GM12878 (cell line): ENCODE measurements around the gene ITGA1. TPM values are rescaled to one million over a fixed set of nuclear protein-coding genes. Genes with fewer than 3 reads are reported as not detected.

Source experiments
- BRCA1 ChIP-seq: IDR thresholded peaks from 2 replicates; pipeline ENCODE4 v1.6.1; 2011; ENCODE audit warnings: low read depth, low read length, improper control_type of control experiment
- CBX5 ChIP-seq: sonication (generic); IDR thresholded peaks from 2 replicates; pipeline ENCODE4 v1.6.1; 2016; ENCODE audit warnings: low read depth, moderate library complexity, mild to moderate bottlenecking, inconsistent platforms
- EED ChIP-seq: sonication (generic); IDR thresholded peaks from 2 replicates; pipeline ENCODE4 v1.6.1; 2016; ENCODE audit warnings: antibody characterized with exemption, low read depth
- FOS ChIP-seq: IDR thresholded peaks from 3 replicates; pipeline ENCODE4 v1.6.1; 2011; ENCODE audit warnings: borderline replicate concordance; ENCODE audit not compliant: insufficient read length; ENCODE audit errors: extremely low read depth
- LARP7 ChIP-seq: fragments of 450-650 bp; IDR thresholded peaks from 2 replicates; pipeline ENCODE4 v1.6.1; 2017; ENCODE audit warnings: mild to moderate bottlenecking
- NR2C2 ChIP-seq: IDR thresholded peaks from 2 replicates; pipeline ENCODE4 v1.6.1; 2011; ENCODE audit warnings: borderline replicate concordance, low read depth; ENCODE audit not compliant: control insufficient read depth, insufficient read length
- RAD21 ChIP-seq: IDR thresholded peaks from 2 replicates; pipeline ENCODE4 v1.6.1; 2011; ENCODE audit warnings: mild to moderate bottlenecking, low read depth, low read length, moderate library complexity; ENCODE audit not compliant: insufficient read depth
- RCOR1 ChIP-seq: conservative IDR thresholded peaks from 2 replicates; pipeline ENCODE4 v1.6.1; 2012; ENCODE audit warnings: low read depth, low read length, improper control_type of control experiment
- polyA plus RNA-seq, 11 experiments: library from polyadenylated mRNA; depleted of rRNA in 4 of 11; unstranded in 6 of 11; stranded (reverse) in 5 of 11; fragments of >200 nt; fragmentation: Nextera tagmentation in 4 of 11; fragmentation: Illumina TruSeq in 1 of 11; extraction: Ambion mirVana in 4 of 11; extraction: Trizol in 1 of 11; gene quantifications; 1 replicate in 1 of 11; 2 replicates in 10 of 11; pipeline versions ENCODE4 v1.2.1 to v1.2.3, GENCODE V29; 2011 to 2016; ENCODE audit warnings: inconsistent platforms in 2 of 11, missing spikeins in 2 of 11, low read depth in 1 of 11
- total RNA-seq, 4 experiments: library from RNA; depleted of rRNA in 3 of 4; stranded (reverse); fragments of >200 nt in 3 of 4; fragmentation: Illumina TruSeq in 1 of 4; extraction: Trizol in 1 of 4; gene quantifications; 2 replicates each; pipeline versions ENCODE4 v1.2.1 to v1.2.3, GENCODE V29; 2013 to 2021
- TF ChIP-seq, protein P1 (sequence below), 3 experiments: IDR thresholded peaks in 2 of 3; conservative IDR thresholded peaks in 1 of 3; 2 replicates each; pipeline ENCODE4 v1.5.1; 2011; ENCODE audit warnings: low read depth in 3 of 3, low read length in 3 of 3, mild to moderate bottlenecking in 3 of 3, control low read depth in 2 of 3, moderate library complexity in 2 of 3, inconsistent platforms in 1 of 3, mixed read lengths in 1 of 3; ENCODE audit not compliant: control insufficient read depth in 2 of 3, insufficient read depth in 1 of 3; ENCODE audit errors: extremely low read depth in 1 of 3
- TF ChIP-seq, protein P2 (sequence below): fragments of 450-650 bp; IDR thresholded peaks from 2 replicates; pipeline ENCODE4 v1.6.1; 2017; ENCODE audit warnings: mild to moderate bottlenecking, moderate library complexity
- TF ChIP-seq, protein P3 (sequence below): fragments of 450-650 bp; IDR thresholded peaks from 2 replicates; pipeline ENCODE4 v1.6.1; 2017; ENCODE audit warnings: mild to moderate bottlenecking
- TF ChIP-seq, protein P4 (sequence below): fragments of 450-650 bp; formaldehyde crosslinking; IDR thresholded peaks from 2 replicates; pipeline ENCODE4 v1.5.0; 2022; ENCODE audit warnings: mild to moderate bottlenecking, missing genetic modification characterization
- TF ChIP-seq, protein P5 (sequence below): fragments of 450-650 bp; IDR thresholded peaks from 2 replicates; pipeline ENCODE4 v1.6.1; 2017; ENCODE audit warnings: mild to moderate bottlenecking, low read depth, inconsistent platforms; ENCODE audit not compliant: poor library complexity, severe bottlenecking

Gene ITGA1
- total and polyA plus RNA-seq, 10 of the 15 experiments (the other 5 are each of a cell fraction or from before 2014, with no cell fraction given): 0.02 to 0.56 (median 0.19) TPM

DNA sequence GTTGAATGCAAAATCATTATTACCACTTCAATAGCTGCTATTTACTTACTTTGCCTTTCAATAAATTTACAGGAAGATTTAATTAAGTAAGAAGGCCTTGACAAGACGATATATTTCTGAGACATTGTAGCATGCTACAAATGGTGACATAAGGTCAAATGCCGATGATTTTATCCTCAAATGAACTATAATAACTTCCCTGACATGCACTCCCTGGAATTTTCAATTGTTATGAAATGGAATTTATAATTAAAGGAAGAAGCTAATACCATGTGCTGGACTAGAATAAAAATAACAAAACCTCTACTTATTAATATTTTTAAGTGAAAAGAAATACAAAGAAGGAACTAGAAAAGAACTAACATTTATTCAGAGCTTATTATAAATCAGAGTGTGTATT lies 30.2 kb upstream of the ITGA1 start (continued):
- TF ChIP-seq, protein P1, sequence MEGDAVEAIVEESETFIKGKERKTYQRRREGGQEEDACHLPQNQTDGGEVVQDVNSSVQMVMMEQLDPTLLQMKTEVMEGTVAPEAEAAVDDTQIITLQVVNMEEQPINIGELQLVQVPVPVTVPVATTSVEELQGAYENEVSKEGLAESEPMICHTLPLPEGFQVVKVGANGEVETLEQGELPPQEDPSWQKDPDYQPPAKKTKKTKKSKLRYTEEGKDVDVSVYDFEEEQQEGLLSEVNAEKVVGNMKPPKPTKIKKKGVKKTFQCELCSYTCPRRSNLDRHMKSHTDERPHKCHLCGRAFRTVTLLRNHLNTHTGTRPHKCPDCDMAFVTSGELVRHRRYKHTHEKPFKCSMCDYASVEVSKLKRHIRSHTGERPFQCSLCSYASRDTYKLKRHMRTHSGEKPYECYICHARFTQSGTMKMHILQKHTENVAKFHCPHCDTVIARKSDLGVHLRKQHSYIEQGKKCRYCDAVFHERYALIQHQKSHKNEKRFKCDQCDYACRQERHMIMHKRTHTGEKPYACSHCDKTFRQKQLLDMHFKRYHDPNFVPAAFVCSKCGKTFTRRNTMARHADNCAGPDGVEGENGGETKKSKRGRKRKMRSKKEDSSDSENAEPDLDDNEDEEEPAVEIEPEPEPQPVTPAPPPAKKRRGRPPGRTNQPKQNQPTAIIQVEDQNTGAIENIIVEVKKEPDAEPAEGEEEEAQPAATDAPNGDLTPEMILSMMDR (IDR thresholded peaks at IDR 0.05 in 2 of 3, conservative IDR thresholded peaks at IDR 0.05 in 1 of 3; ENCODE audit: control insufficient read depth in 2 of 3, extremely low read depth in 1 of 3, insufficient read depth in 1 of 3, low read depth in 3 of 3, low read length in 3 of 3): no peak
- TF ChIP-seq CBX5 (no peak), BRCA1 (no peak), LARP7 (no peak), EED (no peak), FOS (no peak), RAD21 (no peak), RCOR1 (no peak), NR2C2 (no peak)
- TF ChIP-seq, protein P2, sequence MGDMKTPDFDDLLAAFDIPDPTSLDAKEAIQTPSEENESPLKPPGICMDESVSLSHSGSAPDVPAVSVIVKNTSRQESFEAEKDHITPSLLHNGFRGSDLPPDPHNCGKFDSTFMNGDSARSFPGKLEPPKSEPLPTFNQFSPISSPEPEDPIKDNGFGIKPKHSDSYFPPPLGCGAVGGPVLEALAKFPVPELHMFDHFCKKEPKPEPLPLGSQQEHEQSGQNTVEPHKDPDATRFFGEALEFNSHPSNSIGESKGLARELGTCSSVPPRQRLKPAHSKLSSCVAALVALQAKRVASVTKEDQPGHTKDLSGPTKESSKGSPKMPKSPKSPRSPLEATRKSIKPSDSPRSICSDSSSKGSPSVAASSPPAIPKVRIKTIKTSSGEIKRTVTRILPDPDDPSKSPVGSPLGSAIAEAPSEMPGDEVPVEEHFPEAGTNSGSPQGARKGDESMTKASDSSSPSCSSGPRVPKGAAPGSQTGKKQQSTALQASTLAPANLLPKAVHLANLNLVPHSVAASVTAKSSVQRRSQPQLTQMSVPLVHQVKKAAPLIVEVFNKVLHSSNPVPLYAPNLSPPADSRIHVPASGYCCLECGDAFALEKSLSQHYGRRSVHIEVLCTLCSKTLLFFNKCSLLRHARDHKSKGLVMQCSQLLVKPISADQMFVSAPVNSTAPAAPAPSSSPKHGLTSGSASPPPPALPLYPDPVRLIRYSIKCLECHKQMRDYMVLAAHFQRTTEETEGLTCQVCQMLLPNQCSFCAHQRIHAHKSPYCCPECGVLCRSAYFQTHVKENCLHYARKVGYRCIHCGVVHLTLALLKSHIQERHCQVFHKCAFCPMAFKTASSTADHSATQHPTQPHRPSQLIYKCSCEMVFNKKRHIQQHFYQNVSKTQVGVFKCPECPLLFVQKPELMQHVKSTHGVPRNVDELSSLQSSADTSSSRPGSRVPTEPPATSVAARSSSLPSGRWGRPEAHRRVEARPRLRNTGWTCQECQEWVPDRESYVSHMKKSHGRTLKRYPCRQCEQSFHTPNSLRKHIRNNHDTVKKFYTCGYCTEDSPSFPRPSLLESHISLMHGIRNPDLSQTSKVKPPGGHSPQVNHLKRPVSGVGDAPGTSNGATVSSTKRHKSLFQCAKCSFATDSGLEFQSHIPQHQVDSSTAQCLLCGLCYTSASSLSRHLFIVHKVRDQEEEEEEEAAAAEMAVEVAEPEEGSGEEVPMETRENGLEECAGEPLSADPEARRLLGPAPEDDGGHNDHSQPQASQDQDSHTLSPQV: no peak
- TF ChIP-seq, protein P3, sequence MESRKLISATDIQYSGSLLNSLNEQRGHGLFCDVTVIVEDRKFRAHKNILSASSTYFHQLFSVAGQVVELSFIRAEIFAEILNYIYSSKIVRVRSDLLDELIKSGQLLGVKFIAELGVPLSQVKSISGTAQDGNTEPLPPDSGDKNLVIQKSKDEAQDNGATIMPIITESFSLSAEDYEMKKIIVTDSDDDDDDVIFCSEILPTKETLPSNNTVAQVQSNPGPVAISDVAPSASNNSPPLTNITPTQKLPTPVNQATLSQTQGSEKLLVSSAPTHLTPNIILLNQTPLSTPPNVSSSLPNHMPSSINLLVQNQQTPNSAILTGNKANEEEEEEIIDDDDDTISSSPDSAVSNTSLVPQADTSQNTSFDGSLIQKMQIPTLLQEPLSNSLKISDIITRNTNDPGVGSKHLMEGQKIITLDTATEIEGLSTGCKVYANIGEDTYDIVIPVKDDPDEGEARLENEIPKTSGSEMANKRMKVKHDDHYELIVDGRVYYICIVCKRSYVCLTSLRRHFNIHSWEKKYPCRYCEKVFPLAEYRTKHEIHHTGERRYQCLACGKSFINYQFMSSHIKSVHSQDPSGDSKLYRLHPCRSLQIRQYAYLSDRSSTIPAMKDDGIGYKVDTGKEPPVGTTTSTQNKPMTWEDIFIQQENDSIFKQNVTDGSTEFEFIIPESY: no peak
- TF ChIP-seq, protein P4, sequence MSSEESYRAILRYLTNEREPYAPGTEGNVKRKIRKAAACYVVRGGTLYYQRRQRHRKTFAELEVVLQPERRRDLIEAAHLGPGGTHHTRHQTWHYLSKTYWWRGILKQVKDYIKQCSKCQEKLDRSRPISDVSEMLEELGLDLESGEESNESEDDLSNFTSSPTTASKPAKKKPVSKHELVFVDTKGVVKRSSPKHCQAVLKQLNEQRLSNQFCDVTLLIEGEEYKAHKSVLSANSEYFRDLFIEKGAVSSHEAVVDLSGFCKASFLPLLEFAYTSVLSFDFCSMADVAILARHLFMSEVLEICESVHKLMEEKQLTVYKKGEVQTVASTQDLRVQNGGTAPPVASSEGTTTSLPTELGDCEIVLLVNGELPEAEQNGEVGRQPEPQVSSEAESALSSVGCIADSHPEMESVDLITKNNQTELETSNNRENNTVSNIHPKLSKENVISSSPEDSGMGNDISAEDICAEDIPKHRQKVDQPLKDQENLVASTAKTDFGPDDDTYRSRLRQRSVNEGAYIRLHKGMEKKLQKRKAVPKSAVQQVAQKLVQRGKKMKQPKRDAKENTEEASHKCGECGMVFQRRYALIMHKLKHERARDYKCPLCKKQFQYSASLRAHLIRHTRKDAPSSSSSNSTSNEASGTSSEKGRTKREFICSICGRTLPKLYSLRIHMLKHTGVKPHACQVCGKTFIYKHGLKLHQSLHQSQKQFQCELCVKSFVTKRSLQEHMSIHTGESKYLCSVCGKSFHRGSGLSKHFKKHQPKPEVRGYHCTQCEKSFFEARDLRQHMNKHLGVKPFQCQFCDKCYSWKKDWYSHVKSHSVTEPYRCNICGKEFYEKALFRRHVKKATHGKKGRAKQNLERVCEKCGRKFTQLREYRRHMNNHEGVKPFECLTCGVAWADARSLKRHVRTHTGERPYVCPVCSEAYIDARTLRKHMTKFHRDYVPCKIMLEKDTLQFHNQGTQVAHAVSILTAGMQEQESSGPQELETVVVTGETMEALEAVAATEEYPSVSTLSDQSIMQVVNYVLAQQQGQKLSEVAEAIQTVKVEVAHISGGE (CRISPR knock-in tag): no peak
- TF ChIP-seq, protein P5, sequence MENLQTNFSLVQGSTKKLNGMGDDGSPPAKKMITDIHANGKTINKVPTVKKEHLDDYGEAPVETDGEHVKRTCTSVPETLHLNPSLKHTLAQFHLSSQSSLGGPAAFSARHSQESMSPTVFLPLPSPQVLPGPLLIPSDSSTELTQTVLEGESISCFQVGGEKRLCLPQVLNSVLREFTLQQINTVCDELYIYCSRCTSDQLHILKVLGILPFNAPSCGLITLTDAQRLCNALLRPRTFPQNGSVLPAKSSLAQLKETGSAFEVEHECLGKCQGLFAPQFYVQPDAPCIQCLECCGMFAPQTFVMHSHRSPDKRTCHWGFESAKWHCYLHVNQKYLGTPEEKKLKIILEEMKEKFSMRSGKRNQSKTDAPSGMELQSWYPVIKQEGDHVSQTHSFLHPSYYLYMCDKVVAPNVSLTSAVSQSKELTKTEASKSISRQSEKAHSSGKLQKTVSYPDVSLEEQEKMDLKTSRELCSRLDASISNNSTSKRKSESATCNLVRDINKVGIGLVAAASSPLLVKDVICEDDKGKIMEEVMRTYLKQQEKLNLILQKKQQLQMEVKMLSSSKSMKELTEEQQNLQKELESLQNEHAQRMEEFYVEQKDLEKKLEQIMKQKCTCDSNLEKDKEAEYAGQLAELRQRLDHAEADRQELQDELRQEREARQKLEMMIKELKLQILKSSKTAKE: no peak
